H1 (cell line): Measurements from ENCODE around the gene HINT3. TPM values are rescaled to one million over a fixed set of nuclear protein-coding genes. Genes with fewer than 3 reads are reported as not detected.

Source experiments
- CTCF ChIA-PET: fragments of 300-600 bp; sonication (Branson Sonifier 250); formaldehyde crosslinking; loops from one replicate; lab custom pipeline; 2021; ENCODE audit not compliant: partially characterized antibody; lab: Charles Lee
- POLR2A ChIA-PET: fragments of 300-600 bp; sonication (Branson Sonifier 250); formaldehyde crosslinking; loops from one replicate; lab custom pipeline; 2021; ENCODE audit warnings: inconsistent platforms; ENCODE audit not compliant: partially characterized antibody; lab: Charles Lee
- DNase-seq, 2 experiments: peaks; one replicate each; pipeline versions ENCODE4 v3.0.0 to v3.0.0-alpha.2; 2010 to 2022; ENCODE audit warnings: low spot score in 2 of 2, low read depth in 1 of 2, mixed read lengths in 1 of 2
- FAIRE-seq: peaks from 2 replicates; lab custom pipeline; 2011; peaks lifted over from hg19 to GRCh38; lab: Jason Lieb, UNC
- H2AFZ ChIP-seq: 2 replicates; pipeline ENCODE4 v1.8.1; 2012; ENCODE audit warnings: low read length, inconsistent platforms
- H2AK5ac ChIP-seq: 2 replicates; pipeline ENCODE4 v1.6.1; 2013; ENCODE audit warnings: low read depth, low read length
- H2BK120ac ChIP-seq: replicated peaks from 2 replicates; pipeline ENCODE3; 2013; ENCODE audit warnings: low read depth, low read length, inconsistent platforms
- H2BK12ac ChIP-seq: 2 replicates; pipeline ENCODE4 v1.6.1; 2013; ENCODE audit warnings: low read depth, low read length
- H2BK15ac ChIP-seq: 2 replicates; pipeline ENCODE4 v1.6.1; 2013; ENCODE audit warnings: low read length
- H2BK20ac ChIP-seq: 2 replicates; pipeline ENCODE4 v1.6.1; 2013; ENCODE audit warnings: low read length
- H2BK5ac ChIP-seq: 2 replicates; pipeline ENCODE4 v1.6.1; 2013; ENCODE audit warnings: low read depth, low read length
- H3K14ac ChIP-seq: 2 replicates; pipeline ENCODE4 v1.6.1; 2013; ENCODE audit warnings: inconsistent platforms; ENCODE audit not compliant: insufficient read length
- H3K18ac ChIP-seq: 2 replicates; pipeline ENCODE4 v1.6.1; 2013; ENCODE audit warnings: low read length; ENCODE audit errors: extremely low read depth
- H3K23ac ChIP-seq: 2 replicates; pipeline ENCODE4 v1.6.1; 2013; ENCODE audit warnings: inconsistent platforms; ENCODE audit not compliant: insufficient read length
- H3K23me2 ChIP-seq: 2 replicates; pipeline ENCODE4 v1.6.1; 2013; ENCODE audit warnings: low read depth, low read length
- H3K27ac ChIP-seq: 2 replicates; pipeline ENCODE4 v1.6.1; 2011; ENCODE audit warnings: low read depth, low read length, inconsistent platforms
- H3K27me3 ChIP-seq, 4 experiments: replicated peaks in 1 of 4; 1 replicate in 1 of 4; 2 replicates in 3 of 4; pipeline versions ENCODE4 v1.6.1 to v1.8.1; 2011 to 2013; ENCODE audit warnings: low read length in 3 of 4, mild to moderate bottlenecking in 3 of 4, inconsistent platforms in 2 of 4, mixed read lengths in 2 of 4, moderate library complexity in 1 of 4; ENCODE audit not compliant: control insufficient read depth in 3 of 4, insufficient read depth in 3 of 4; ENCODE audit errors: extremely low read depth in 1 of 4
- H3K36me3 ChIP-seq, 4 experiments: 2 replicates each; pipeline versions ENCODE4 v1.6.1 to v1.8.1; 2011 to 2013; ENCODE audit warnings: mild to moderate bottlenecking in 4 of 4, low read length in 3 of 4, moderate library complexity in 2 of 4, control low read depth in 1 of 4, inconsistent platforms in 1 of 4; ENCODE audit not compliant: insufficient read depth in 4 of 4, control insufficient read depth in 2 of 4
- H3K4ac ChIP-seq: replicated peaks from 2 replicates; pipeline ENCODE3; 2013; ENCODE audit warnings: low read length, low read depth, mixed read lengths, inconsistent platforms; ENCODE audit not compliant: insufficient read length
- H3K4me1 ChIP-seq, 4 experiments: replicated peaks in 1 of 4; 1 replicate in 1 of 4; 2 replicates in 3 of 4; pipeline versions ENCODE4 v1.6.1 to v1.8.1; 2011 to 2013; ENCODE audit warnings: low read length in 3 of 4, inconsistent platforms in 2 of 4, mixed read lengths in 1 of 4; ENCODE audit not compliant: insufficient read depth in 4 of 4, control insufficient read depth in 3 of 4
- H3K4me2 ChIP-seq, 2 experiments: 2 replicates each; pipeline versions ENCODE4 v1.6.1 to v1.8.1; 2011 to 2013; ENCODE audit warnings: low read depth in 2 of 2, low read length in 2 of 2, control low read depth in 1 of 2, inconsistent platforms in 1 of 2, mild to moderate bottlenecking in 1 of 2; ENCODE audit not compliant: insufficient read depth in 1 of 2
- H3K4me3 ChIP-seq, 4 experiments: fragments of 200-600, 300-600 bp in 1 of 4; sonication (generic), shearing (Covaris generic), sonication (Bioruptor Twin) in 1 of 4; 2 replicates each; pipeline versions ENCODE4 v1.5.1 to v1.8.1; 2011 to 2016; ENCODE audit warnings: low read length in 4 of 4, low read depth in 3 of 4, control low read depth in 2 of 4, inconsistent platforms in 2 of 4, mild to moderate bottlenecking in 2 of 4, mixed read lengths in 1 of 4, moderate library complexity in 1 of 4; ENCODE audit not compliant: insufficient read depth in 2 of 4; ENCODE audit errors: extremely low read depth in 1 of 4
- H3K56ac ChIP-seq: replicated peaks from 2 replicates; pipeline ENCODE3; 2013; ENCODE audit warnings: low read depth, mild to moderate bottlenecking, mixed read lengths, low read length, inconsistent platforms; ENCODE audit not compliant: insufficient read length
- H3K79me1 ChIP-seq: 2 replicates; pipeline ENCODE4 v1.6.1; 2013; ENCODE audit warnings: low read depth, low read length, control low read depth
- H3K79me2 ChIP-seq, 2 experiments: 2 replicates each; pipeline versions ENCODE4 v1.6.1 to v1.8.1; 2012 to 2013; ENCODE audit warnings: low read length in 2 of 2, mild to moderate bottlenecking in 2 of 2, inconsistent platforms in 1 of 2; ENCODE audit not compliant: insufficient read depth in 2 of 2, control insufficient read depth in 1 of 2
- H3K9ac ChIP-seq, 4 experiments: replicated peaks in 1 of 4; 1 replicate in 1 of 4; 2 replicates in 3 of 4; pipeline versions ENCODE4 v1.6.1 to v1.8.1; 2011 to 2013; ENCODE audit warnings: low read depth in 3 of 4, low read length in 3 of 4, control low read depth in 2 of 4, mild to moderate bottlenecking in 2 of 4, moderate library complexity in 2 of 4, inconsistent platforms in 1 of 4; ENCODE audit errors: extremely low read depth in 1 of 4
- H3K9me3 ChIP-seq, 2 experiments: 2 replicates each; pipeline versions ENCODE4 v1.6.1 to v1.8.1; 2012 to 2013; ENCODE audit warnings: mild to moderate bottlenecking in 2 of 2, moderate library complexity in 2 of 2, control low read depth in 1 of 2, inconsistent platforms in 1 of 2, low read depth in 1 of 2, low read length in 1 of 2, mixed read lengths in 1 of 2; ENCODE audit not compliant: insufficient read depth in 2 of 2
- H4K20me1 ChIP-seq, 2 experiments: replicated peaks in 1 of 2; 2 replicates each; pipeline versions ENCODE3 to v1.8.1; 2011 to 2013; ENCODE audit warnings: inconsistent platforms in 2 of 2, low read length in 2 of 2, mild to moderate bottlenecking in 1 of 2; ENCODE audit not compliant: insufficient read depth in 2 of 2, control insufficient read depth in 1 of 2
- H4K5ac ChIP-seq: 2 replicates; pipeline ENCODE4 v1.6.1; 2013; ENCODE audit warnings: low read length, low read depth, mixed read lengths, inconsistent platforms; ENCODE audit not compliant: insufficient read length
- H4K8ac ChIP-seq: 2 replicates; pipeline ENCODE4 v1.8.0; 2013; ENCODE audit warnings: mild to moderate bottlenecking, moderate library complexity, low read length, inconsistent platforms; ENCODE audit not compliant: insufficient read depth; ENCODE audit errors: extremely low read depth
- H4K91ac ChIP-seq: replicated peaks from 2 replicates; pipeline ENCODE3; 2013; ENCODE audit warnings: low read length, mixed read lengths, inconsistent platforms; ENCODE audit not compliant: insufficient read length
- ATF2 ChIP-seq: IDR thresholded peaks from 2 replicates; pipeline ENCODE4 v1.6.1; 2012; ENCODE audit warnings: low read length, inconsistent platforms
- GABPA ChIP-seq: IDR thresholded peaks from 2 replicates; pipeline ENCODE4 v1.6.1; 2011; ENCODE audit warnings: mild to moderate bottlenecking, low read length, moderate library complexity, borderline replicate concordance; ENCODE audit not compliant: insufficient read depth
- GTF2F1 ChIP-seq: IDR thresholded peaks from 2 replicates; pipeline ENCODE4 v1.6.1; 2012; ENCODE audit warnings: low read depth, low read length, improper control_type of control experiment, borderline replicate concordance
- HDAC2 ChIP-seq, 2 experiments: fragments of 300-600 bp in 1 of 2; sonication (generic) in 1 of 2; IDR thresholded peaks; 2 replicates each; pipeline ENCODE4 v1.6.1; 2011 to 2012; ENCODE audit warnings: low read depth in 2 of 2, low read length in 2 of 2, mild to moderate bottlenecking in 2 of 2, moderate library complexity in 2 of 2, borderline replicate concordance in 1 of 2, inconsistent platforms in 1 of 2
- MAX ChIP-seq: IDR thresholded peaks from 2 replicates; pipeline ENCODE4 v1.6.1; 2012; ENCODE audit warnings: inconsistent platforms
- PHF8 ChIP-seq: fragments of 200-600 bp; sonication (generic); conservative IDR thresholded peaks from 2 replicates; pipeline ENCODE4 v1.7.1; 2012; ENCODE audit warnings: low read depth, mild to moderate bottlenecking, inconsistent platforms, low read length, moderate library complexity
- POLR2AphosphoS5 ChIP-seq: IDR thresholded peaks from 2 replicates; pipeline ENCODE4 v1.6.1; 2011; ENCODE audit warnings: low read depth, low read length
- SP2 ChIP-seq: IDR thresholded peaks from 2 replicates; pipeline ENCODE4 v1.6.1; 2012; ENCODE audit warnings: mild to moderate bottlenecking, low read length, inconsistent platforms
- TBP ChIP-seq: IDR thresholded peaks from 2 replicates; pipeline ENCODE4 v1.6.1; 2011; ENCODE audit warnings: low read depth, low read length, improper control_type of control experiment
- TEAD4 ChIP-seq: IDR thresholded peaks from 2 replicates; pipeline ENCODE4 v1.6.1; 2012; ENCODE audit warnings: low read depth, low read length, inconsistent platforms, mixed read lengths
- WGBS, 2 experiments: shearing (Covaris generic) in 1 of 2; methylation state at CpG; one replicate each; pipeline versions ENCODE4 v1.1.6 to v1.1.7; 2013 to 2015; ENCODE audit warnings: low lambda C conversion rate in 2 of 2, mixed read lengths in 2 of 2, inconsistent platforms in 1 of 2, low coverage in 1 of 2, missing lambda C conversion rate in 1 of 2; ENCODE audit not compliant: insufficient replicate concordance in 2 of 2, insufficient coverage in 1 of 2, insufficient read length in 1 of 2; ENCODE audit errors: extremely low coverage in 1 of 2, missing lambda C conversion rate in 1 of 2; 5-methylcytosine and 5-hydroxymethylcytosine counted together
- polyA plus RNA-seq, 7 experiments: library from polyadenylated mRNA; depleted of rRNA in 3 of 7; stranded (reverse) in 5 of 7; unstranded in 2 of 7; fragments of >200 nt in 5 of 7; fragments of 200-250 nt in 2 of 7; gene quantifications; 1 replicate in 5 of 7; 2 replicates in 1 of 7; 4 replicates in 1 of 7; pipeline versions ENCODE4 v1.2.1 to v1.2.3, GENCODE V29; 2011 to 2013; ENCODE audit warnings: missing spikeins in 2 of 7, mixed read lengths in 2 of 7
- total RNA-seq: library from RNA; stranded (reverse); fragmentation: NEBNext Ultra II Directional; extraction: Animal tissue kit (Norgen Biotek cat#: 25700); gene quantifications from 2 replicates; pipeline ENCODE4 v1.2.1, GENCODE V29; 2021

HINT3 gene
- total and polyA plus RNA-seq, 2 of the 8 experiments (the other 6 are each of a cell fraction or from before 2014, with no cell fraction given): 1.2 to 7.8 TPM

GRCh38 chr6:125919618-125920017 is 37.0 kb upstream of the HINT3 start:
- Histone ChIP-seq H2BK120ac (no peak overlapping the region), H3K27me3 (no peaks in the 10 kb centered on the region), H3K4ac (no peak overlapping the region), H3K23ac (no peak overlapping the region), H3K4me1 (peaks cover 0 to 11% (median 7%) of the 10 kb centered on the region in 4 experiments; a peak in 6 of 7 replicates), H3K4me3 (no peak overlapping the region), H3K79me1 (no peaks in the 10 kb centered on the region), H3K36me3 (peaks cover 0 to 11% (median 0%) of the 10 kb centered on the region in 4 experiments; a peak in 2 of 8 replicates), H2BK12ac (no peak overlapping the region), H3K4me2 (no peak overlapping the region), H3K56ac (no peak overlapping the region), H2BK5ac (no peak overlapping the region), H2BK15ac (no peak overlapping the region), H4K5ac (no peak overlapping the region), H3K27ac (no peak overlapping the region), H4K20me1 (no peaks in the 10 kb centered on the region), H2AK5ac (no peak overlapping the region), H3K18ac (no peak overlapping the region), H3K23me2 (no peaks in the 10 kb centered on the region), H3K9ac (no peak overlapping the region), H4K8ac (no peak overlapping the region), H3K9me3 (no peaks in the 10 kb centered on the region), H4K91ac (no peak overlapping the region), H3K14ac (no peak overlapping the region), H2BK20ac (no peak overlapping the region), H3K79me2 (no peaks in the 10 kb centered on the region), H2AFZ (no peak overlapping the region)
- TF ChIP-seq SP2 (no peak), MAX (no peak), GABPA (no peak), TBP (no peak), HDAC2 (IDR thresholded peaks at IDR 0.05; ENCODE audit: borderline replicate concordance in 1 of 2, low read depth in 2 of 2, low read length in 2 of 2) (no peak), ATF2 (no peak), PHF8 (no peak), POLR2AphosphoS5 (no peak), GTF2F1 (no peak), TEAD4 (no peak)
- FAIRE-seq (no peak), DNase-seq (no peak)
- ChIA-PET POLR2A (no interaction called here), CTCF (interaction anchor here (1.1 to 6.7 kb wide), 4 partner anchors 13 to 38 kb away, joined by 3 to 31 read pairs (median 4); partner anchors contain the start of gene HINT3)
- 74% methylated on average over 3 of the region's 3 CpGs; no CpG with 5 or more reads in 1 of the 2 experiments for WGBS, 2 experiments
